HT-29 (cell line): ENCODE data around the gene E2F4. TPM values are rescaled to one million over a fixed set of nuclear protein-coding genes. Genes with fewer than 3 reads are reported as not detected.
A peak's percentile ranks its signal among the peaks of the same experiment; 100 is the strongest.

Source experiments
- DNase-seq: peaks from one replicate; pipeline ENCODE4 v3.0.0-alpha.2; 2015; ENCODE audit warnings: low spot score
- total RNA-seq: library from RNA; depleted of rRNA; stranded (reverse); fragments of >200 nt; shearing (Covaris generic); gene quantifications from 2 replicates; pipeline ENCODE4 v1.2.3, GENCODE V29; 2014; rRNA removed

E2F4 gene, protein sequence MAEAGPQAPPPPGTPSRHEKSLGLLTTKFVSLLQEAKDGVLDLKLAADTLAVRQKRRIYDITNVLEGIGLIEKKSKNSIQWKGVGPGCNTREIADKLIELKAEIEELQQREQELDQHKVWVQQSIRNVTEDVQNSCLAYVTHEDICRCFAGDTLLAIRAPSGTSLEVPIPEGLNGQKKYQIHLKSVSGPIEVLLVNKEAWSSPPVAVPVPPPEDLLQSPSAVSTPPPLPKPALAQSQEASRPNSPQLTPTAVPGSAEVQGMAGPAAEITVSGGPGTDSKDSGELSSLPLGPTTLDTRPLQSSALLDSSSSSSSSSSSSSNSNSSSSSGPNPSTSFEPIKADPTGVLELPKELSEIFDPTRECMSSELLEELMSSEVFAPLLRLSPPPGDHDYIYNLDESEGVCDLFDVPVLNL
- 156 and 171 TPM in 2 replicates for total RNA-seq

DNA sequence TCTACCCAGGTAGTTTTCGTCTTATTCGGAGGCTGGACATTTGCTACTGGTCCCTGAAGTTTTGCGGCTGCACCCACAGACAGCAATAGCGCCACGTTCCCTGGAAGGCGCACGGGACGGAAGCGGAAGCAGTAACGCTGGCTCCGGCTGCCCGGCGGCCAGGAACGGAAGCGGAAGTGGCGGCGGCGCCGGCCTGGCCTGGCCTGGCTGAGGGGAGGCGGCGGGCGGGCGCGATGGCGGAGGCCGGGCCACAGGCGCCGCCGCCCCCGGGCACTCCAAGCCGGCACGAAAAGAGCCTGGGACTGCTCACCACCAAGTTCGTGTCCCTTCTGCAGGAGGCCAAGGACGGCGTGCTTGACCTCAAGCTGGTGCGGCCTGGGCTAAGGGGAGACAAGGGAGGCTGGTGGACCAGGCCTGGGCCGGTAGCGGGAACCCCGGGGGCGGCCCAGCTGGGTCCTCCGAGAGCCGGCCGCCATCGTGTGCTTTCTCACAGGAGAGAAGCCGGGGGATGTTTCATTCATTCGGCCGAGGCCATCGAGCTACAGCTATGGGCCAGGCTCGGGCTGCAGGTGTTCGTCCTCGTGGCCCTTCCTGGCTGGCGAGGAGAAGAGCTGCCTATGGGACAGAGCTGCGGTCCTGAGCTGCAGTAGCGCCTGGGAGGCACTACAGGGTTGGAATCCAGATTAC, at the start of gene E2F4:
Gene E2F4 (plus strand): TSS at position 161 of the 687 bp plus-strand sequence. CDS start 73 bp downstream, at position 234.
- peak; percentile 89 for DNase-seq

DNA sequence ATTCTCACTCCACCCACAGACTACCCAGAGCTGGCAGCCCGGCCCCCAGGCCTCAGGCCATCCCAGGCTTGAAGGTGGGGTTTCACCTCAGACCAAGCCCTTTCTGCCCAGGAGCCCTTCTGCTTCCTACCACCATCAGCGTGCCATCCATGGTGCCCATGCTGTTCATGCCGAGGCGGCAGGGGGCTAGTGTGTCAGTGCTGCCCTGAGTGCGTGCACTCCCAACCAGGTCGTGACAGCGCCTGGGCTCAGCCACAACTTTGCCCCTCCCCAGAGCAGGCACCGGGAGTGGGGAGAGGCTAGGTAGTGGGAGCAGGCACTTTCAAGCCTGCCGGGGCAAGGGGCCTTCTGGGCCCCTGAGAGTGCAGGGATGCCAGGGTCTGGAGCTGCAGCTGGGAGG, 49.6 kb upstream of the E2F4 start:
- DNase-seq, result no peak

DNA sequence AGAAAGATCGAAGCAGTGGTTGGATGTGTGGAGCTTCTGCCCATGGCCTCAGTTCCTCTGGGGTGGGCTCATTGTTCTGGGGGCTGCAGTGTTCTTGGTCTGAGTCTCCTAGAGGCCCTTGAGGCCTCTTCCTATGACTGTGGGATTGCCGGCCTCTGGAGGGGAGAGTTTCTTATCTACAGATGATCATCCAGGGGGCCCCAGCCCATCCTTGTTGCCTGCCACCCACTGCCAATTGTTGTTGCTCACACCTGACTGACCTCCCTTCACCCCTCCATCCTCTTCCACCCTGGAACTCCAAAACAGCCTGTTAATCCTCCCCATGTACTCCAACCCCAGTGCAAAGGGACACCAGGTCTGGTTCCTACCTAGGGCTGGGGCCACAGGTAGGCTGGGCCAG, 47.0 kb upstream of the E2F4 start:
- DNase-seq, result no peak

DNA sequence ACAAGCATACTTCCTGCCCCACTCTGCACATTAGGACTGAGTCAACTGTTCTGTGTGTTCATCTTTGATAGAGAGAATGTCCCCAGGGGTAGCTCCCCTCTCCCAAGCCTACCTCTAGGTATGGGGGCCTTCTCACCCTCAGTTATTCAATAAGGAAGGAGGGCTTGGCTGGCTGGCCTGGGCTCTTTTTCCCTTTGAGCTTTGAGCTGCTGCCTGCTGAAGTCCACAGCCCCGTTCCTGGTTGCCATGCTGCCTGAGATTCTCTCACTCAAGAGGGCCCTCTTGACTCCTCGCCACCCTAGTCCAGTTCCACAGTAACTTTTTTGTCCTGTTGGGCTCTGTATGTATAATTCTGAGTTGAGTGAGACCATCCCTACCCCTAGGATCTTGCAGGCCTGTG, 46.2 kb upstream of the E2F4 start:
- no peak for DNase-seq

DNA sequence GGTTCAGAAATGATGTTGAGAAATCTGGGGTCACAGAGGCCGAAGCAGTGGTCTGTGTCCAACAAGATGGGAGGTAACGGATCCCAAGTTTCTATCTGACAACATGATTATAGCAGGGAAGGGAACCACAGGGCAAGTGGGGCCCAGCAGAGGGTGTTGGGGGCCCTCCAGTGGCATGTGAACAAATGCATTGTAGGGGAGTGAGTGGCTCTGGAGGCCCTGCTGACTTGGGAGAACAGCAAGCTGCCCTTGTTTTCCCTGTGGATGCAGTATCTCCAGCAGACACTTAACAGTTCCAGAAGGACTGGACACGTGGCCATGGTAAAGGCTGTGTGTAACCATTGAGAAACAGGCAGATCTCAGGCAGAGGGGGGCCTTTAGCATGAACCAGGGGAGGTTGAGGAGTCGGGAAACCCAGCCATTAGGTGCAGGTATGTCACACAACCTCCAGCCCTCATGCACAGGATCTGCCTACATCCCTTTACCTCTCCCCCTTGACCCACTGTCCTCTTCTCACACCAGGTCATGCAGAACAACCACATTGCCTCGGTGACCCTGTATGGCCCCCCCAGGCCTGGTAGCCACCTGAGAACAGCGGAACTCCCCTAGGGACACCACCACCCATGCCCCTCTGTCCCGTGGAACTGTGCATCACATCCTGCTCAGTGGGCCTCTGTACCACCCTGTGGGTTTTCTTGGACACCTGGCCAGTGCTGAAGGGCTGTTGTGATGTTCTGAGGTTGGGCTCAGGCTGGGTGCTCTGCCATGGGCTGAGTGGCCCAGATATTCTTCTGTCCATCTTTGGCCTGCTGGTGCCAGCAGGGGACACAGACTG, 45.2 kb upstream of the E2F4 start:
- no peak for DNase-seq

DNA sequence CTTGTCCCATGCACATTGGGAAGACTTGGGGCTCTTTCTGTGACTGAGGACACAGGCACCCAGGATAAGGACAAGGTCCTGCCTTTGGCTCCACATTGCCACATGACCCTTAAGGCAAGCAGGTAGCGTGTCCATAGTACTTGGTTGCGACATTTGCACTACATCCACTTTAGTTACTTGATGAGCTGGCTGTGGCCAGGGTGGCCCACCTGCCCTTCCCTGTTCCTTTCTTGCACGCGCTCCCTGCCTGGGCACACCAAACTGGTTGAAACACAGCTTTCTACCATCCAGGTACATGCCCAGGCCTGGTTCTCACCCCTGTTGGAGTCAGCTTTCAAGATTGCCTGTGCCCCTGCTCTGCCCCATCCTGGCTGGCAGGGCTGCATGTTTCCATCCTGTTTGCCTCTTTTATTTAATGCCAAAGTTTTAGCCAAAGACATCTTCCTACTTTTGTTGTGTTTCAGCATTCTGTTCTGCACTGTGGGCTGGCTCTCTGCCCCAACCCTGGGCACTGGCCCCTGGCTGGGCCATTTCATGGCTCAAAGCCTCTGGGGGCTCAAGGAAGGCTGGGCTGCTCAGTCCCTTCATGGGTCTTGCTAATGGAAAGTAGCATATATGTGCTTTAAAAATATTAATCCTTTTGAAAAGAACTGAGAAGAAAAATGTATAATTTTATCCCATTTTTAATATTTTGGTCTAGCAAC, 44.4 kb upstream of the E2F4 start:
- no peak for DNase-seq

DNA sequence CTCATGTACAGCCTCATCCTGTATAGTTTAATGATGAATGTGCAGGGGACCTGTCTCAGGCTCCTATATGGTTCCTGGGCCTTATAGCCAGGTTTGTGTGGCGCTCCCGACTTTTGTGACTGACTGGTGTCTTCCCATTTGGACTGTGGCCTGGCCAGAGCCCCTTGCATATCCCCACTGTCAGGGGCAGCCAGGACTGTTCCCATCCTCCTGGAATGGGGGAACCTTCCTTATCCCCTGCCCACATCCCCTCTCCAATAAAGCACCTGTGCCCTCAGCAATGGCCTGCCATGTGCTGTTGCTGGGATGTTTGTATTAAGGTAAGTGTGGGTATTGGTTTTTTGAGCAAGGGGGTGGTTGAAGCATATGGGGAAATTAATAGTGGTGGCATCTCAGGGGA, 43.7 kb upstream of the E2F4 start:
- no peak for DNase-seq

DNA sequence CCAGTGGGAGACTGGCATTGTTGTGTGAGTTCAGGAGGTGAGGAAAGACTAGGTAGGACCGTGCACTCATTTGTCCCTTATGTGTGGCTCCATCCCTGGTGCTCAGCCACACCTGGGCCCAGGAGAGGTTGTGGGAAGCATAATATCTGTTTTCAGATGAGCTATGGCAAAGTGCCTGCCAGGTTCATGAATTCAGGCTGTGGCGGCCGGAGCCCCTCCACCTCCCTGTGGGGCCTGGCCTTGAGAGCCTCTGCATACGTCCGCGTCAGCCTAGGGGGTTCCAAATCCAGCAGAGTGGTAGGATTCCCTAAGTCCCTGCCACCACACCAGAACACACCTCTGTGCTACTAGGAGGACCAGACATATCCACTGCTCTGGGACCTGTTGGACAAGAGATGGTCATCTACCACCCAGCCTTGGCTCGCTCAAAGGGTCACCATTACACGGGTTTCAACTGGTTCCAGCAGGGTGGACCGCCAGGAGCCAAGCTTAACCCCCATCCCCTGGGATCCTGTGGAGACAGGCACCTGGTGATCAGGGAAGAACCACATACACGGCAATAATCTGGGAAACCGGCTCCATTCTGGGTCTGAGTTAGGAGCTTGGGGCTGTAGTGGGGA, 43.2 kb upstream of the E2F4 start:
- DNase-seq, result no peak

DNA sequence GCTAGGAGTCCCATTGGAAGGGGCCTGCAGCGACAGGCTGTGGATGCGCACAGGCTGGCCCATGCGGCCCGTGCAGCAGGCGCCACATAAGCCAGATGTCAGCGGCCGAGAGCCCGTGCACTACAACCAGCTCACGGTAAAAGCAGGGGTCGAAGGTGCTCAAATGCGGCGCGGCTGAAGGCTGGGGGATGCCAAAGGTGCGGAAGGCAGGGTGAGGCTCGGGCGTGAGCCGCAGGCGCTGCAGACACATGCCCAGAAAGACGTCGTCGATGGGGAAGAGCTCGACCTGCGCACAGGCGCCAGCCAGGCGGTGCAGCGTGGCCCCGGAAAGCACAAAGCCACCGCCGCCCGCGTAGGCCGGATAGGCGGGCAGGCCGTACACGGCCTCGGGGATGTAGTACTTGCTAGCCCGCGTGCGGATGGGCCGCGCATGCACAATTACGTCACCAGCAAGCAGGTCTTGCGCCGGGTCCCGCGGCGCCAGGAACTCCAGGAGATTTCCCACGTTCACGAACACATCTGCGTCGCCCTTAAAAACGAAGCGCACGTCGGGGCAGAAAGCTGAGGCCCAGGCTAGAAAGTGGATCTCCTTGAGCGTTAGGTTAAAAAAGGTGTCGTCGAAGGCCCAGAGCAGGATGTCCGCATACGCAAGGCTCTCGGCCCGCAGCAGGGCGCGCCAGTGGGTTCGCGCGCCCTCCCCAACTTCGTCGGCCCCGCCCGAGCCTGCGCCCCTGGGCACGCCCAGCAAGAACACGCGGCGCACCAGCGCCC, 42.5 kb upstream of the E2F4 start:
- no peak for DNase-seq

DNA sequence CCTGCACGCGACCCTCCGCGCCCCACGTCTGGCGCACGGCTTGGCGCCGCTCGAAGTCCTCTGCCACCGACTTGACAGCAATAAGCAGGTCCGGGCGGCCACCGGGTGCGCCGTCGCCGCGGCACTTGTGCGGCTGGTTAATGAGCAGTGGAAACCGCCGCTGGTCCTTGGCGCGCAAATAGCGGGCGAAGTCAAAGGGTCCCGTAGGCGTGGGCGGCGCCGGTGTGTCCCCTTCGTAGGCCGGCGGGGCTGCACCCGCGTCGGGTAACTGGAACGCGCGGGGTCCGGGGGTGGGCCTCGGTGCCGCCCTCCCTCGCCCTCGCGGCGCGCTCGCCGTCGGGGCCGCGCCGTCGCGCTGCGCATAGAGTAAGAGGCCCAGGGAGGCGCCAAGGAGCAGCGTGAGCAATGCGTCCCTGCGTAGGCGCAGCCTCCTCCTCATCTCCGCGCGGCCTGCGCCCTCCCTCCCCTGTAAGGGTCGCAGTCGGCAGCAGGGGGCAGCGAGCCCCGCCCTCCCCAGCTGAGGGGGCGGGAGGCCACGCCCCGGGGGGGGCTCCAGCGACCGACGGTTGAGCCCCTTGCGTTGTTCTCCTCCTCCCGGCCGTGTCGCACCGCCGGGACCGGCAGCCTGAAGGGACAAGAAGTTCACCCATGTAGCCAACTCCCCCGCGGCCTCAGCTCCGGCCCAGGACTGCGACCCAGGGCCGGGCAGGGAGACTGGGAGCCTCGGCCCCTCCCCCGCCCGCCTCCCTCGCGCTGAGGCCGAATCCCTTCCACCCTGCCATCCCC, 41.7 kb upstream of the E2F4 start:
- peak; percentile 46 for DNase-seq

DNA sequence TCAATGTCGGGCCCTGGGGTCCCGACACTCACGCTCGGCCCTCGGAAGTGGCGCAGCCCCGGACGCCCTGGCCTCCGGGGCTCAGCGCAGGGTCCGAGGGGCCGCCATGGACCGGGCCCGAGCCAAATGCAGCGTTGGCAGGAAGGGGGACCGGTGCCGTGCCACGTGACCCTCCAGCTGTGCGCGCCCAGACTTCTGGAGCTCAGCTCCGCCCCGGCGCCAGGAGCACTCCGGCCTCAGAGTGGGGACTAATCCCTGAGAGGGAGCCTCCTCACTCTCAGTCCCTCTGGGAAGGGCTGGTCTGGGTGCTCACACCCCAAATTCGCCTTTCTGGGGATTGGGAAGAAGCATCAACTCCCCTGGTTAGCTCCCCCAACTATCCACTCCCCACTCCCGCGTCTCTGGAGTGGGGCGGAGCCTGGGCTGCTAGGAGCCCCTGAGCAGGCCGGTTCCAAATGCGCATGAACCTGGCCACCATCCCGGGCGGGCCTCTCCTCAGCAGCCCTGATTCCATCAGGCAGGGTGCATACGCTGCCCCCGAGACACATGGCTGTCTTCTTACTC, 41.0 kb upstream of the E2F4 start, which contains the start of gene B3GNT9:
Gene B3GNT9 (minus strand): TSS at position 166 of the 564 bp plus-strand sequence. CDS start 513 bp downstream, outside the sequence.
- peak; percentile 77 for DNase-seq

DNA sequence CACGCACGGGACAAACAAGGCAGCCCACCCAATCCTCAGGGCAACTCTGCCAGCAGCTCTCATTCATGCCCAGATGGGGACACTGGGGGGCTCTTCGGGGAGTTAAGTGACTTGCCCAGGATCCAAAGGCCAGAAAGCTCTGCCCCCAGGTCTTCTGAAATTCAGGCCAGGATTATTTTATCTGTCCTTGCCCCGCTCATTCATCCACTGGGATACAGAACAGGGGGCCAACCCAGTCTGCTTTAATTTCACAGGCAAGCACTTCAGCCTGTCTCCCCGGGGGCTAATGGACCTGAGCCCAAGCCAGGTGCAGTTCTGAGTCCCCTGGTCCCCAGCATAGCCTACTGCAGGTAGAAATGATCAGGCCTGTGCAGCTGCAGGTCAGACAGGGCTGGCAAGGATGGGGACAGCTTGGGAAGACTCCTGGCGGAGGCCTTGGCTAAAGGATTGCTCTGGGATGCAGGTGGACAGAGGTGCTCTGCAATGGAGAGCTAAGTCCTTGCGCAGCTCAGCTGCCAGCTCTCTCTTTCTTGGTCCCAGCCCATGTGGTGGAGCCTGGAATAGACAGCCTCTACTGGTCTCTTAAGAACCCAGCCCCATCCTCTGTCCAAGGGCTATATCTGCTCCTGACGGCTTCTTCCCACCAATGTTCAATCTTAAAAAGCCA, 40.4 kb upstream of the E2F4 start:
- DNase-seq, result no peak

DNA sequence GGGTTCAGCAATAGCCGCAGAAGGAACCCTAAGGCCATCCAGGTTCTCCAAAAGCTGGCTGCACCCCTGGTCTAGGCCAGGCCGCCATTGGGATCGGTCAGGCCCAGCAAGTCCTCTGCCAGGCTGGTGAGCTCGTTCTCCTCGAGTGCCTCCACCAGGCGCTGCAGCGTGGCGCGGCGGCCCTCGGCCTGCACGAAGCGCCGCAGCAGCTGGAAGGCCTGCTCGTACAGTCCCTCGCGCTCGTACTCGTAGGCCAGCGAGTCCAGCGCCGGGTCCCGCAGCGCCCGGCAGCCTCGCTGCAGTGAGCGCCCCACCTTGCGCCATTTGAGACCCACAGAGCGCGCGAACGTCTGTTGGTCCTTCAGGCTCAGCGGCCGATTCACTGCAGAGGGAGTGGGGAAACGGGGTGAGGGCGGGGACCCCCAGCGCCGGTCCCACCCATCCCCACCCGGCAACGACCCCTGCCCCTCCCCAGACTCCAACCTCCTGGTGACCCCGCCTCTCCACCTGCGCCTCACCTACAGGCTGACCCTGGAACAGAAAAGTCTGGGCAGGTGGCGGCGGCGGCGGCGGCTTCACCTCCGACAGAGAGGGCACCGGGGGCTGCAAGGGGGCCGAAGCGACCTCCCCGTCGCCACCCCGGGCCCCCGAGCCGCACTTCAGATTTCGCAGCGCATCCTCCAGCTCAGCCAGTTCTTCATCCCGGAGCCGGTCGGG, 37.2 kb upstream of the E2F4 start:
- no peak for DNase-seq

DNA sequence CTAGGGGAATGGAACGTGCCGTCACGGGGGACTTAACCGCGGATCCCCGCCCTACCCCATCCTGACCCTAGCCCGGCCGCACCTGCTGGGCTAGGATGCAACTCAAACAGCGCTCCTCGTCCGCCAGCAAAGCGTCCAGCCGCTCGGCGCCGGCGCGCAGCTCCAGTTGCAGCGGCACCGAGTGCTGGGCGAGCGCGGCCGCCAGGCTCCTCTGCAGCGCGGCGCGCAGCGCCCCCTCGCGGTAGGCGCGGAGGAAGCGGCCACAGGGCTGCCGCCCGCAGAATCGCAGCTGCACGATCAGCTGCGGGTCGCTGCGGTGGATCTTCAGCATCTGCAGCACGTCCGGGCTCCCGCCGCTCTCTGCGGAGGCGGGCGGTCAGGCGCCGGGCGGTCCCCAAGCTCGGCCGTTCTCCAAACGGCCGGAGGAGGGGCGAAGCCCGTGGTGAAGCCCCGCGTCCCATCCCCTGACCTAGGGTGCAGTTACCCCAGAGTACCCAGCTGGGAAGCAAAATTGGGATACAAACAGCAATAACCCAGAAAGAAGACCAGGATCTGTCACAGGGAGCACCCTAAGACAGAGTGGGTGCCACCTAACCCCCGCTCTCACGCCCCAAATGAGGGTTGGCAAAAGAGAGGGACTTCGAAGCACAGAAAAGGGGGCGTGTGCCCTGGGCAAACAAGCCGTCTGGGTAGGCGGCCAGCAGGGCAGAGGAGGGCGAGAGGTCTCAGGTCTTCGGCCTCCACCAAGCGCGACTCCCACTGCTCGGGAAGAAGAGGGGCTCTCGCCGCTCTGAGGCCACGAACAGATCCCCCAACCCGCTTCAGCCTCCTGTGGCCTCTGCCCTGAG, 36.4 kb upstream of the E2F4 start:
- peak; percentile 75 for DNase-seq

DNA sequence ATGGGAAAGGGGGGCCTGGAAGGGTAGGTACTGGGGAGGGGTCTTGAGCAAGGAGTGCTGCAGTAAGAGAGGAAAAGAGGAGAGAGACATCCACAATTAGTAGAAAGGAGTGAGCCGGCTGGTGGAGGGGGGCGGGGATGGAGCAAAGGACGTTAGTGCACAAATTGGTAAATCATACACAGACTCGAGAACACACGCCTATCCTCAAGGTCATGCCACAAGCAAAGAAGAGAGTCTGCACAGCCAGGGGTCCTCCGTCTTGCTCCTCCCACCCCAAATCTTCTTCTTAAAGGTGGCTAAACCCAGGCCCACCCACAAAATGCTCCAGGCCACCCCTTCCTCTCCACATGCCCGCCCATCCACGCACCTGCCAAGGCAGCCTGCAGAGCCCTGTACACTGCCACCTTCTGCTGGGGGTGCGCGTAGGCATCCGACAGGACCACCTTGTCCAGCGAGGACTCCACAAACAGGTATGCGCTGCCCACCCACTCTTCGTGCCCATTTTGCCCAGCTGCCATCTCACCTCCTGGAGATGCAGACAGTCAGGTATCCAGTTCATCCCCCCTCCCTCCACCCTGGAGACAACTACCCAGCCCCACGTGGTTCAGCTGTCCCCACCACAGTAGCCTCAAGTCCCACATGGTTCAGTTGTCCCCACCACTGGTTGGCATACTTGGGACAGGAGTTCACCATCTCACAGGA, 35.7 kb upstream of the E2F4 start:
- no peak for DNase-seq

DNA sequence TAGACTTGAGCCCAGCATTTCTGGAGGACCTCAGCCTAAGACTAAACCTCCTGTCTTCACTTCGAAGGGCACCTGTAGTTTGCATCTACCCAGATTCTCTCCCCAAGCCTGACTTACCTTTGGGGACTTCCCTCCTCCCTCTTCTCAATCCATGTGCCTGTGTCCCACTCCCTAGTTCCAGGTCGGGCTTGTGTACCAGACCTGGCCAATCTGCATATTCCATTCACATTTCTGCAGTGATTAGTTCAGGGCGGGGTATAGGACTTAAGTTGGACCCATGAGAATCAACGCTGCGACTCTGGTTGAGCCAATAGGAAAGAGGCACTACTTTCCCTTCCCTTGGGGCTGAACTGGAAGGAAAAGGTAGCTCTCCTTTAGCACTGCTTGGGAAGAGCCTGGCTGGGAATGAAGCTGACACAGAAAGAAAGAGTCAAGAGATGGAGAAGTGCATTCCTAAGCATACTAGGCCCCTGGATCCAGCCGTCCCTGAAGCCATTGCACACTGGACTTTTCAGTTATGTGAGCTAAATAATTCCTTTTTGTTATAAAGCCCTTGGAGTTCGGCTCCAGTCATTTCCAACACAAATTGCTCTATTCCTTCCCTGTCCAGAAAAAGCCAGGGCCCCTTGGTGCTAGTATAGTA, 34.7 kb upstream of the E2F4 start:
- no peak for DNase-seq
